ENCODE results near the gene ROCK2. TPM values are rescaled to one million over a fixed set of nuclear protein-coding genes. Genes with fewer than 3 reads are reported as not detected.

Gene ROCK2
- total and polyA plus RNA-seq, 2 of the 13 experiments (the other 11 are each of a cell fraction or from before 2014, with no cell fraction given) = 38.1 to 119 TPM

- TF ChIP-seq ATF7-NPFF (CRISPR knock-in tag; IDR thresholded peaks at IDR 0.05; ENCODE audit: low read depth) (peak; percentile 73; the same call in 1 of the 2 replicates), CHD4 (IDR thresholded peaks at IDR 0.05; ENCODE audit: borderline replicate concordance, low read length) (peak; percentile 77), ZNF510 (CRISPR knock-in tag; IDR thresholded peaks at IDR 0.05; ENCODE audit: low read depth) (no peak; the same call in 1 of the 2 replicates), THAP7 (CRISPR knock-in tag; IDR thresholded peaks at IDR 0.05) (peak; percentile 50; the same call in 1 of the 2 replicates), ZNF784 (CRISPR knock-in tag; IDR thresholded peaks at IDR 0.05; ENCODE audit: borderline replicate concordance) (peak; percentile 99), DPF2 (CRISPR knock-in tag; IDR thresholded peaks at IDR 0.05; ENCODE audit: borderline replicate concordance, low read depth) (peak; percentile 100), ZNF34 (CRISPR knock-in tag; IDR thresholded peaks at IDR 0.05; ENCODE audit: borderline replicate concordance) (peak; percentile 98; the same call in 1 of the 2 replicates), PAX8 (CRISPR knock-in tag; IDR thresholded peaks at IDR 0.05; ENCODE audit: borderline replicate concordance) (peak; percentile 86; the same call in 1 of the 2 replicates), GABPA (IDR thresholded peaks at IDR 0.05; ENCODE audit: low read depth, low read length) (no peak), GABPA (CRISPR knock-in tag; IDR thresholded peaks at IDR 0.05; ENCODE audit: low read depth) (peak; percentile 76), NCOA1 (CRISPR knock-in tag; IDR thresholded peaks at IDR 0.05) (peak; percentile 98), HNRNPK (IDR thresholded peaks at IDR 0.05; ENCODE audit: low read depth, low read length, poor library complexity, severe bottlenecking) (no peak), ZNF503 (CRISPR knock-in tag; IDR thresholded peaks at IDR 0.05) (peak; percentile 100), JUND (CRISPR knock-in tag; IDR thresholded peaks at IDR 0.05) (peak; percentile 96), RNF2 (conservative IDR thresholded peaks at IDR 0.05; ENCODE audit: low read depth) (peak; percentile 83), HOXA9 (CRISPR knock-in tag; IDR thresholded peaks at IDR 0.05; ENCODE audit: borderline replicate concordance) (peak; percentile 80), THYN1 (CRISPR knock-in tag; IDR thresholded peaks at IDR 0.05; ENCODE audit: borderline replicate concordance, low read depth) (peak; percentile 99; the same call in 1 of the 2 replicates), NAIF1 (CRISPR knock-in tag; IDR thresholded peaks at IDR 0.05; ENCODE audit: borderline replicate concordance) (no peak; the same call in 1 of the 2 replicates), KLF9 (CRISPR knock-in tag; IDR thresholded peaks at IDR 0.05; ENCODE audit: low read depth) (no peak), DNMT3B (CRISPR knock-in tag; conservative IDR thresholded peaks at IDR 0.05) (peak; percentile 99), MXD1 (CRISPR knock-in tag; IDR thresholded peaks at IDR 0.05) (no peak), BRD4 (CRISPR knock-in tag; IDR thresholded peaks at IDR 0.05) (peak; percentile 100), ZNF792 (CRISPR knock-in tag; IDR thresholded peaks at IDR 0.05) (peak; percentile 99), RBFOX2 (IDR thresholded peaks at IDR 0.05; ENCODE audit: low read depth, low read length) (peak; percentile 77), ZNF570 (CRISPR knock-in tag; IDR thresholded peaks at IDR 0.05; ENCODE audit: borderline replicate concordance) (no peak; the same call in 1 of the 2 replicates), MYPOP (CRISPR knock-in tag; IDR thresholded peaks at IDR 0.05) (peak; percentile 95), SCMH1 (CRISPR knock-in tag; IDR thresholded peaks at IDR 0.05; ENCODE audit: borderline replicate concordance) (no peak)
Measured at GRCh38 chr2:11357428-11357972, 13.1 kb upstream of the ROCK2 start (continued).

All from HepG2 (cell line).